HG03064 (cell line): ENCODE measurements around the gene GCK.
"Not testable (repeated sequence)": the region's sequence is repeated elsewhere in the genome, so short reads cannot be mapped to it uniquely, and the experiment has no call there.

Experiments used
- ATAC-seq: cut with Tn5 transposase; IDR thresholded peaks from one replicate; pipeline ENCODE4 v1.9.1; 2021; ENCODE audit warnings: low read depth; ENCODE audit not compliant: unreplicated experiment

Gene GCK

DNA sequence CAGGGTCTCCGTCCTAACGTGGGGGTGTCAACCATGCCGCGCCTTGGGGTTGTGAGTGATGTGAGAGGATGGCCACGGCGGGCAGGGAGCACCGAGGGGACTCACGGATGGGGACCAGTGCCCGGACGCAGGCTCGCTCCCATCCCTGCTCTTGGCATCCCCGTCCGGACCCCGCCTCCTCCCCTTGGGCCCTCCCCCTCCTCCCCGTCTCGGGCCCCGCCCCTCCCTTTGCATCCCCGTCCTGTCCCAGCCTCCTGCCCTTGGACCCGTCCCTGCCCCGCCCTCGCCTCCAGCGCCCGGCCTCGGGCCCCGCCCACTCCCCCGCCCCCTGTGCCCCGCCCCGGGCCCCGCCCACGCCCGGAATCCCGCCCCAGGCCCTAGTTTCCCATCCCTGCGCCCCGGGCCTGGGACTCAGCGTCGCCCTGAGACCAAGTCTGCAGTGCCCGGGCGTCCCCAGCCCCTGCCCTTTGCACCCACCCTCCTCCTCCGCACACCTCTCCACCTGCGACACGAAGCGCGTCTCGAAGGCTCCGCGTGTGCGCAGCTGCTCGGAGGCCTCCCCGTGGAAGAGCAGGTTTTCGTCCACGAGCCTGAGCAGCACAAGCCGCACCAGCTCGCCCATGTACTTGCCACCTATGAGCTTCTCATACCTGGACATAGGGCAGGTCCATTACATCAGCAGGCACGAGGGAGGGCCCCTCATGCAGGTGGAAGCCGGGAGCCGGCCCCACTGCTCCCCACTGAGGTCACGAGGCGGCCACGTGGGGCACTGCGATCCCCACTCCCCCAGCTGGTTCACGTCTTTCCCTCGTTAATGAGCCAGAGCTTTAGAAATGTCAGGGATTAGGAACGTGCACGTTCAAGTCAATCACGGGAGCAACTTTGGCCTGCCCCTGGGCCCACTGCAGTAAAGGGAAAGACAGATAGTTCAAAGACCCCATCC is 43.0 kb downstream of the GCK start:
- no peak for ATAC-seq

DNA sequence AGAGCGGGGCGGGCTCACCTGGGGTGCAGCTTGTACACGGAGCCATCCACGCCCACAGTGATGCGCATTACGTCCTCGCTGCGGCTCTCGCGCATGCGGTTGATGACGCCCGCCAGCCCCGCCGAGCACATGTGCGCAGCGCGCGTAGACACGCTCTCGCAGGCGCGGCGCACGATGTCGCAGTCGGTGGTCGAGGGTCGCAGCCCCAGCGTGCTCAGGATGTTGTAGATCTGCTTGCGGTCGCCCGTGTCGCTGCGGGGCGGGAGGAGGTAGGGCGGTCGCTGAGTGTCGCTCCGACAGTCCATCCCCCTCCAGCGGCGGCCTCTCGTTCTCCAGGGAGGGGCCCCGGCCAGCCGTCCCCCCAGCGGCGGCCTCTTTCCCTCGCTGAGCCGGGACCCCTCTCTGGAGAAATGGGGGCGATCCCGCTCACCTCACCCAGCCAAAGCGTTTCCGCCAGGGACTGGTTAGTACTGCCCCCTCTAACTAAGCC is 43.7 kb downstream of the GCK start:
- ATAC-seq = no peak

DNA sequence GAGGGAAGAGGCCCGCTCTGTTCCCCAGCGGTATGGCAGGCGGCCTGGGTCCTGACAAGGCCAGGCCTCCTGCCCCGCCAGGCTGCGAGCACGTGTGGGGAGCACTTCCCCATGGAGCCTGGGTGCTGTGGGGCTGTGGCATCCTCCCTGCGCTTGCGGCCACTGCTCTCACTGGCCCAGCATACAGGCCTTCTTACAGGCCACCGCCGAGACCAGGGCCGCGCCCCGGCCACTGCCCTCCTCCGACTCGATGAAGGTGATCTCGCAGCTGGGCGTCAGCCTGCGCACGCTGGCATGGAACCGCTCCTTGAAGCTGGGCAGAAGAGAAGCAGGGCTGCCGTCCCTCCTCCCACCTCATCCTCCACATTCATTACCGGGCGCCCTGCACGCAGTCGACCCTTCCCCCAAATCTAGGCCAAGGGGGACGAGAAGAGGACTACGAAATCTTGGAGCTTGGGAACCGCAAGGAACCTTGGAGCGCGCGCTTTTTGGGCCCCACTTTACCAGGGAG is 44.2 kb downstream of the GCK start:
- ATAC-seq = no peak

DNA sequence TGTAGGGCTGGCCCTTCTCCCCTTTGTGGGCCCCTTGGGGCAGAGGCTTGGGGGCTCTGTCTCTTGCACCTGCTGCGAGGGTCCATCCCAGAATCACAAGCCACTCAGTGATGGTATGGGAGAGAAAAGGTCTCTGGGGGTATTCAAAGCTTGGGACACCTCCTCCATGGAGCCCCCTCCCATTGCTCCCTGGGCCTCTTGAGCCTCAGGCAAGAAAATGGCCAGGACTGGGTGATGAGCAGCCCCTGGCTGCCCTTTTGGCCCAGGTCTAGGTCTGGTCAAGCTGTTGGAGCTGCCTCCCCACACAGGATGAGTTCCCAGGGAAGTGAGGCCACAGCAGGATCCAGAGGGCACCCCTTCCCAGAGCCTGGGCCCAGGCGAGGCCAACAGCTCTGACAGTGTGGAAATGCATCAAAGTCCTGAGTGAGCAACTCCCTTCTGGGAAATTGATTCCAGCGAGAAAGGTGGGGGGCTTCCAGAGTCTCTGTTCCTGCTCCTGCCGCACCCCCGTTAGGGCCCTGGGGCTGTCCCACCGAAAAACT is 44.7 kb downstream of the GCK start:
- no peak for ATAC-seq

DNA sequence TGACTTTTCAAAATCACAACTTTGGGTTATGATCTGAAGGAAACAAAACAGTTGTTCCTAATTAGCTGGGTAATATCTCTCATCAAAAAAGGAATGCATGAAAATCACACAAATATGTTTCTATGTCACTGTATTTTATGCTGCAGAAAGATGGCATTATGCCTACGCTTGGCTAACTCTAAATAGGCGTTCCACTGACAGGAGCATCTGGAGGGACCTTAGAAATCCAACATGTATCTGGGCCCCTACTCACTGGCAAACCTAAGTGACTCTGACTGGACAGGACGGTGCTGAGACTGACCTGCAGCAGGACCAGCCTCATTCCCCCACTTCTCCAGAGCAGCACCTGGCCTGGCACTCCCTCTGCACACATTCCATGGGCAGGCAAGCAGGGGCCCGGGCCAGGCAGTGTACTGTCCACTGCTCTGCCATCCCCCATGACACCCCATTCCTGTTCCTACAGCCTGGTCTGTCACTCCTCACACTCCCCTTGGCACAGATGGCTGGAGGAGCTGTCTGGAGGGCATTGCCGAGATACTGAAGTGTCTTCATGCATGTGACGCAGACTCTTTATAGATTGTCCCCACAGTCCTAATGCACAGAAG is 45.5 kb downstream of the GCK start:
- no peak for ATAC-seq

DNA sequence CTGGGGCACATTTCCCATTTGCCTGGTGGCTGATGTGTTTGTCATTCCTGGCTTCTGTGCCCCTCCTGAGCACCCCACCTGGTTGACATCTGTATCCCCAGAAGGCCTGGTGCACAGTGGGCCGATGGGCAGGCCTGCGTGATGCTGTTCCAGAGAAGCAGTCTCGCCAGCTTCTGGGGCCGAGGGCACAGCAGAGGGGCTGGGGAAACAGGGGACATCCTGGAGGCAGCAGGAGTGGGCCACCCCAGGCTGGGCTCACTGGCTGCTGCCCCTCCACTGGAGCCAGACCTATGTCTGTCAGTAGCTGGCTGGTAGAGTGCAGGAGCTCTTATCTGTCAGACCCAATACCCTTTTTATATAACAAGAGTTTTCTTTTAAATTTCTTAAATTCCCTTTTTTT is 47.2 kb downstream of the GCK start:
- ATAC-seq = no peak

DNA sequence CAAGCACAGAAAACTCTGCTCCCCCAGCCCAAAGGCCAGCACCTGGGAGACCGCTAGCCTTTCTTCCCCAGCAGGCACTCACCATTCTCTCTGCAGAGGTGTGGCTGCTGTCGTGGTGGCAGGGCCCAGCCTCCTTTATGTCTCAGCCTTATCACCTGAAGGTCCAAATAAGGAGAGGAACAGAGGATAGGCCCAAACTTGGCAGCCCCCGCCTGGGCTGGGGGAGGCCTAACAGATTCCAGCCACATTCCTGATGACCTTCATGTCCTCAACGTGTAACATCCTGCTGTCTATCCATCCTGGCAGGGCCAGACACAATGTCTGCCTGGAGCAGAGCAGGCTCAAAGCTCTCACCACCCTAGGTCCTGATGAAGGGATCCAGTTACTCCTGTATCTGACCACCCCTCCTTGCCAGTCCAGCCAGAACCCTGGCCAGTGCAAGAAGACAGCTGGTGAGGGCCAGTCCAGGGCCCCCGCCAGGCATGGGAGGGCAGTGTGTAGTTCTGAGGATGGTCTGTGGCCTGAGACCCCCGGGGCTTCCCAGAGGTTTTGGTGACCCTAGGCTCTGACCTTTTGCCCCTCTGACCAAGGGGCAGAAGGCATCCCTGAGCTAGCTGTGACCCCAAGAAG is 47.9 kb downstream of the GCK start, which contains the start of gene MYL7:
TSS of gene MYL7 (minus strand) at position 112 of the 630 bp plus-strand sequence. CDS start at position 85, 27 bp downstream.
- no peak for ATAC-seq

DNA sequence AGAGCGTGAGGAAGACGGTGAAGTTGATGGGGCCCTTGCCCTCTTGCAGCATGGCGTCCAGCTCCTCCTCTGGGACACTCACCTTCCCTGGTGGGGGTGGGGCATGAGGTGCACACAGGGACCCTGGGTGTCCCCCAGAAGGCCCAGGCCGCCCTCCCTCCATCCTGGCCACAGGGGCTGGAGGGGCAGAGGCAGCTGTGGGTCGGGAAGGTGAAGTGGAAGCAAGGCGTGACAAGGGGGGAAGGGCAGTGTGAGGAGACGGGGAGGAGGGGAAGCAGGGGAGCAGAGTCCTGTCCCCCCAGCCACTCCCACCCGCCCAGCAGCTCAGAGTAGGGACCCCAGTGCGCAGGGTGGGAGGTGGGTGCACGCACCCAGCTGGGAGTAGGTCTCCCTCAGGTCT is 48.9 kb downstream of the GCK start:
- no peak for ATAC-seq

DNA sequence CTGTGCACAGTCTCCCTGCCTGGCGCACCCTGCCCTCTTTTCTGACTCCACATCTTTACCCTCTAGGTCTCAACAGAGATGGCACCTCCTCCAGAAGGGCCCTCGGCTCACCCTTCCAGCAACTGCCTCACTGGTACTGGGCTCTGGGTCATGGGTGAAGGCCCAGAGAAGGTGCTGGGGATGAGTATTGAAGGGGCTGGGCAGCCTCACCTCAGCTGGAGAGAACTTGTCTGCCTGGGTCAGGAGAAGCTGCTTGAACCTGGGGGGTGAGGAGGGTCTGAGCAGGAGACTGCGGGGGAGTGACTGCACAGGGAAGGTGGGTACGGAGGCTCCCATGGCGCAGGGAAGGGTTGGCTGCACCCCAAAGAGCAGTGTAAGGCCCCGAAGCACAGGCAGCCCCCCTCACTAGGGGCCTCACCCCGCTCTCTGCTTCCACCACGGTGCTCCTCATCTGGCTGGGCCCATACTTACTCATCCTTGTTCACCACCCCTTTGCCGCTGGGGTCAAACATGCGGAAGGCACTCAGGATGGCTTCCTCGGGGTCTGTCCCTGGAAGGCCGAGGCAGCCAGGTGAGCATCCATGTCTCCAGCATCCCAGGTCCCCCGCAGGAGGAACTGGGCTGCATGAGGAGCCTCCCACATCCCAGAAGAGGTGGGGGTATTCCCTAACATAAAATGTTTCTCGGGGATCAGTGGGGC is 49.8 kb downstream of the GCK start:
- ATAC-seq = no peak

DNA sequence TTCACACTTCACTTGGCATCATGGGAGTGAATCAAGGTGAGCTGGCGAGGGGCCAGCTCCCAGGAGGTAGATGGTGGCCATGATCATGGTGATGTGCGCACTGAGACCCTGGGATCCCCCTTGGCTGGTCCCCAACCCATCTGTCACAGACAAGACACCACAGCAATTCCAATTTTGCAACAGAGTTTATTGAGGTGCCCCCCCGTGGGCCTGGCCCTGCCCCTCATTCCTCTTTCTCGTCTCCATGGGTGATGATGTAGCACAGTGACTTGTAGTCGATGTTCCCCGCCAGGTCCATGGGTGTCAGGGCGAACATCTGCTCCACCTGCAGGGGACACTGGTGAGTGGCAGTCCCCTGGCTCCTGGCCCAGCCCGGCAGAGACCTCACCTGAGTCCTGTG is 50.5 kb downstream of the GCK start:
- no peak for ATAC-seq

DNA sequence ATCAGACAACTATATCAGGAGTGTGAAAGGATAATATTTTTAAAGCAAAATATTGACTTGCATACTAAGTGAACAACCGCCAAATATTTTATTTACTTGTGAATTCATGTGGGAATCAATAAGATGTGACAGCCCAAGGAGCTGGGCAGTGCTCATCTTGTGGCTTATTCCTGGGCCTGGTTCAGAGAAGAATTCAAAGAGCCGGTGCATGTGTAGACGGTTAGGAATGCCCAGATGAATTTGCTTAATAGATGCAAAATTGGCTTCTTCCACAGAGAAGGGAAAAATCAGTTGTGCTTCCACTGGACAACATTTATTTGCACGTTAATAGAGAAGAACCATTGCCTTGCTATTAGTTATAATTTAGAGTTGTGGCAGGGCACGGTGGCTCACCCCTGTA is 52.5 kb downstream of the GCK start:
- ATAC-seq = no peak

DNA sequence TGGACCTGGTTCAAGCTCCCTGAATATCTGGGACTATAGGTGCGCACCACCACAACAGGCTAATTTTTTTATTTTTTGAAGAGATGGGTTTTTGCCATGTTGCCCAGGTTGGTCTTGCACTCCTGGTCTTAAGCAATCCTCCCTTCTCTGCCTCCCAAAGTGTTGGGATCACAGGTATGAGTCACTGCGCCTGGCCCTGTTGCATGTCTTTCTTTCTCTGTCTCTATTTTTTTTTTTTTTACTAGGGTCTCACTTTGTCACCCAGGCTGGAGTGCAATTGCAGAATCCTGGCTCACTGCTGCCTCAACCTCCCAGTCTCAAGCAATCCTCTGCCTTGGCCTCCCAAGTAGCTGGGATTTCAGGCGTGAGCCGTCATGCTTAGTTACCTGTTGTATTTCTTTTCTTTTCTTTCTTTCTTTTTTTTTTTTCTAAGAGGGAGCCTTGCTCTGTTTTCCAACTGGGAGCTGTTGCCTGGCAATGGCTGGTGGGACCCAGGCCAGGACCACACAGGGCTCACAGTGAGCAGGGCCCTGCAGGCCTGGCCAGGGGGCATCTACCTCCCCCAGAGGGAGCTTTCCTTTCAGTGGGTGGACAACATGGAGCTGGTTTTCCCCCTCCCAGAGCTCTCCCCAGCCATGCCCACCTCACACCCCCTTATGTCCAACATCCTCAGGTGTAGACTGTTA is 54.2 kb downstream of the GCK start:
- ATAC-seq = no peak

DNA sequence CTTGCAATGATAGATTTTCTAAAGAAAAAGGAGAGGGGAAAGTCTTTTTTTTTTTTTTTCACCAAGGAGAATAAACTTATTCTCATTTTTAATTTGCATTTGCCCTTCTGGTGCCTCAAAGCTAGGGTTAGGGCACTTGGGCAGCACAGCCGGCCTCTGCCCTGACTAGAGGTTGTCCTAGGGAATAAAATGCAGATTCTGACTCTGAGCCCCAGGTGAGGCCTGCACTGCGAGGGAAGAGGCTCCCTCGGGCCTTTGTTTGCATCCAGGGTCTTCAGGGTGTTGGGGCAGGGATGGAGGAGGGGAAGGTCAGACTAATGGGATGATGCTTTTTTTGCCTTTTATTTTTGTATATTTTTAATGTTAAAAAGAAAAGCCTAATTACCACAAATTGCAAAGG is 55.9 kb downstream of the GCK start:
- no peak for ATAC-seq

DNA sequence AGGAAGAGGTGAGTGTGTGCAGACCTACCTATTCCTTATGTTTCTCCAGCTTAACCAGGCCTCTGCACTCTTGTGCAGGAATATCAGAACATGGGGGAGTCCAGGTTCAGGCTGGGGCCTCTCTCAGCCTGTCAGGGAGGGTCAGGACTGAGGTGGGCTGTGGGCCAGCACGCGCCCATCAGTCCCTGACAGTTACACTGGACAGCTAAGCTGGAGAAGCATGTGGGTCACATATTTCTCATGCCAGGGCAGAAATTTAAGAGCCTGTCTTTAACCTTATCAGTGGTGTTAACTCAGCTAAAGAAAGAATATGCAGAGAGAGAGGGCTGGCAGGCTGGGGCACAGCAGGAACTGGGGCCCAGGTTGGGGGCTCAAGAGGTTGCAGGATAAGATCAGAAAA is 57.2 kb downstream of the GCK start:
- ATAC-seq = no peak

DNA sequence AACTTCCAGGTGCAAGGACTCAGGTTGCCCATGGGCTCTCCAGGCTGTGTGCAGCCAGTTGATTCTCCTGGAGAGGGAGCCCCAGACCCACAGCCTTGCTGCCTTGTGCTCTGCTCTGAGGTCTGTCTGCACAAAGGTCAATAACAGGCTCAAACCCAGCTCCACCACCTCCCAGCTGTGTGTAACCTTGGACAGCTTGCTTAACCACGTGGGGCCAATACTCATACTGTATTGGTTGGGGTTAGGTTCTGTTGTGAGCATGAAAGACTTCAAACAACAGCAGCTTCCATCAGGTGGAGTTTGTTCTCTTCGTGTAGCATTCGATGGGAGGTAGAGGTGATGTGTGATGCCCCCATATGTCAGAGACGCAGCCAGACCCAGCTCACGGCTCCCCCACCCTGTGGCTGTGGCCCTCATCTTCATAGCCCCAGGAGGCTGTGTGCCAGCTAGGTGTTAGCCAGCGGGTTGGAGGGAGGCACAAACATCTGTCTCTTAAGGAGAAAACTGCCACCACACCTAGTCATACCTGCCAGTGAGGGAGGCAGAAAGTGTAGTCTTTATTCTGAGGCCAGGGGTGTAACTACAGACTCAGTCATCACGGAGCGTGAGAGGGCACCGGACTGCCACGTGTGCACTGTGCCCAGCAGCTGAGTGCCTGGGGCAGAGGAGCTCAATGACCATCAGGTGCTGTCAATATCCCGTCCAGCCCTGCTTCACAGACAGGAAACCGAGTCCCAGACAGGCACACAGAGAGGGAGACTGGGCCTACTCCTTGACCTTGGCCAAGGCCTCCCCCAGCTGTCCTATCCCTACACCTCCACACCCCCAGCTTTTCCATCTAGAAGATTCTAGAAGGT is 57.8 kb downstream of the GCK start:
- ATAC-seq = no peak

DNA sequence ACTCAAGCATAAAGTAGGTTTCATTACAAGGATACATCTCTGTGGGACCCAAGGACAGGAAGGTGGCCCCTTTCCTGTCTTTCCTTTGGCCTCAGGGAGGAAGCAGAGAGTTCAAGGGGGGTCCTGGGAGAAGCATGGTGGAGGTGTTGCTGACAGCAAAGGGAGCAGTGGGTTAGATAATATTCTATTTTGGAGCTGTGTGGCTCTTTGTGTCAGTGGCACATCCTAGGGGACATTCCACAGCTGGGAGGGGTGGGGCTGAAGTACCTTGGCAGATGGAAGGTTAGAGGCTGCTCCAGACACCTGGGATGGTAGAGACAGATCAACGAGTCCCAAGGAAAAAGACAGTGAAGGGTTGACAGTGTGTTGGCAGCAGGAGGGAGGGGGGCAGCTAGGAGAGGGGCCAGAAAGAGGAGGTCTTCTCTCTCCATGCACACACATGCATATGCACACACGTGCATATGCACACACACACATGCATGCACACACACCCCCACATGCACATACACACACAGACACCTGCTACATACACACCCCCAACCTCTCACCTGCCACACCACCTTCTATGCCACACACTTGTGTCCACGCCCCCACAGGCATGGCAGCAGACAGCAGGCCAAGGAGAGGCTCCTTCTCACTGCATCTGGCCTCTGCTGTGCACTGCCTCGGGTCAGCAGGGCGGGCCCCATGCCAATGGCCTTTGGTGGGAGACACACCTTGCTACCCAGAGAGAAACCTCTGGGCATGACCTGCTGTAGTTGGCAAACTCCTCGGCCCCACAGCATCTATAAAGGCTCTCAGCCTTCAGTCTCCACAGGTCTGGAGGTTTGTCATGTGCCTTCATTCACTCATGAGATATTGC is 60.3 kb downstream of the GCK start:
- ATAC-seq = no peak

DNA sequence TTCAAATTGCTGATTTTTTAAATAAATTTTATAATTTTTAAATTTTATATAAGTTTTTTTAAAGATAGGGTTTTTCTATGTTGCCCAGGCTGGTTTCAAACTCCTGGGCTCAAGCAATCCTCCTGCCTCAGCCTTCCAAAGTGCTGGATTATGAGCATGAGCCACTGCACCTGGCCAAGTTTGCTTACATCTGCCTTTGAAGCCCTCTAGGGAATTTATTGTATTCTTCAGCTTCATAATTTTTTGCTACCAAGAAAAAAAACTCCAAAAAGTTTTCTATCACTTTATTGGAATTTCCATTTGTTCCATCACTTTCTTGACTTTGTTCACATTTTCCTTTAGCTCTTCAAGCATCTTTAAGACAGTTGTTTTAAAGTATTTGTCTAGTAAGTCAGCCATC is 62.1 kb downstream of the GCK start:
- no peak for ATAC-seq

DNA sequence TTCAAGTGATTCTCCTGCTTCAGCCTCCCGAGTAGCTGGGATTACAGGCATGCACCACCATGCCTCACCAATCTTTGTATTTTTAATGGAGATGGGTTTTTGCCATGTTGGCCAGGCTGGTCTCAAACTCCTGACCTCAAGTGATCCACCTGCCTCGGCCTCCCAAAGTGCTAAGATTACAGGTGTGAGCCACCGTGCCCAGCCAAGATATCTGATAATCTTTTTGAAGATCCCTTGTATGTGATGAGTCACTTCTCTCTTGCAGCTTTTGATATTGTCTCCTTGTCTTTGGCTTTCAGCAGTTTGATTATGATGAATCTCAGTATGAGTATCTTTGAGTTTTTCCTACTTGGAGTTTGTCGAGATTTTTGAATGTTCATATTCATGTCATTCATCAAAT is 62.7 kb downstream of the GCK start:
- ATAC-seq = not testable (repeated sequence)
